HL-60/S4 (cell line): ENCODE data around the gene DECR2.
"Not testable (repeated sequence)": the region's sequence is repeated elsewhere in the genome, so short reads cannot be mapped to it uniquely, and the experiment has no call there.

Experiments
- in situ Hi-C: fragments of 300-500 bp; cut with MboI; formaldehyde crosslinking; loops from 2 replicates; pipeline ENCODE4 v1.14.3; 2022; ENCODE audit warnings: low sequenced_read_pairs

Gene DECR2

DNA sequence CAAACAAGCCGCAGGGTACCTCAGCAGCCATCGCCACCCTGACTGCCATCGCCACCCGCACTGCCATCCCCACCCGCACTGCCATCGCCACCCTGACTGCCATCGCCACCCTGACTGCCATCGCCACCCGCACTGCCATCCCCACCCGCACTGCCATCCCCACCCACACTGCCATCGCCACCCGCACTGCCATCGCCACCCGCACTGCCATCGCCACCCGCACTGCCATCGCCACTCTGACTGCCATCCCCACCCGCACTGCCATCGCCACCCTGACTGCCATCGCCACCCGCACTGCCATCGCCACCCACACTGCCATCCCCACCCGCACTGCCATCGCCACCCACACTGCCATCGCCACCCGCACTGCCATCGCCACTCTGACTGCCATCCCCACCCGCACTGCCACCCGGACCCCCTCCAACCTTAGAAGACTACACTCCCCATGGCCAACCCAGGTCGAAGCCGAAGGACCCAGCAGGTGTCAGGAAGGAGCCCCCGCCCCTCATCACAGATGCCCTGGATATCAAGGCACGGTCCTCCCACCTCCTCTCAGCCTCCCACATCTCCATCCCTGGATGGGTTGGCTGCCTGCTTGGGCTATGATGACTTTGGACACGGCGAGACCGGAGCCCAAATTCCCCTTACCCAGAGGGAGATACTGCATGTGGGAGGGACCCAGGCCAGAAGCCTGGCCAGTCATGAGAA is 23.4 kb upstream of the DECR2 start:
- in situ Hi-C loops: not testable (repeated sequence)

DNA sequence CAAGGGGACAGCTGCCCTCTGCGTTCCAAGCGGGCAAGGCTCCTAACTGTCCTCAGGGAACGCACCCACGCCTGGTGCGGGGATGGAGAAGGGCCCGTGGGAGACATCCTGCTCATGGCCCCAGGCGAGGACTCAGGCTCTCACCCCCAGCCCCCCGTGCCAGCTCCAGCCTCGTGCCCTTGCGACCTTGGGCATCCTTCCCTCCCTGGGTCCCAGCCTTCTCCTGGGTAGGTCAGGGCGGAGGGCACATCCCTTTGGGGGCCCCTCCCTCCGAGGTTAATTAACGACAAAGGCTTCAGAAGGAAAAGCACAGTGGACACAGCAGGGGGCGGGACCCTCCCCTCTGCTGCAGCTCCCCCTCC is 22.9 kb upstream of the DECR2 start:
- in situ Hi-C loops: no loop called here

DNA sequence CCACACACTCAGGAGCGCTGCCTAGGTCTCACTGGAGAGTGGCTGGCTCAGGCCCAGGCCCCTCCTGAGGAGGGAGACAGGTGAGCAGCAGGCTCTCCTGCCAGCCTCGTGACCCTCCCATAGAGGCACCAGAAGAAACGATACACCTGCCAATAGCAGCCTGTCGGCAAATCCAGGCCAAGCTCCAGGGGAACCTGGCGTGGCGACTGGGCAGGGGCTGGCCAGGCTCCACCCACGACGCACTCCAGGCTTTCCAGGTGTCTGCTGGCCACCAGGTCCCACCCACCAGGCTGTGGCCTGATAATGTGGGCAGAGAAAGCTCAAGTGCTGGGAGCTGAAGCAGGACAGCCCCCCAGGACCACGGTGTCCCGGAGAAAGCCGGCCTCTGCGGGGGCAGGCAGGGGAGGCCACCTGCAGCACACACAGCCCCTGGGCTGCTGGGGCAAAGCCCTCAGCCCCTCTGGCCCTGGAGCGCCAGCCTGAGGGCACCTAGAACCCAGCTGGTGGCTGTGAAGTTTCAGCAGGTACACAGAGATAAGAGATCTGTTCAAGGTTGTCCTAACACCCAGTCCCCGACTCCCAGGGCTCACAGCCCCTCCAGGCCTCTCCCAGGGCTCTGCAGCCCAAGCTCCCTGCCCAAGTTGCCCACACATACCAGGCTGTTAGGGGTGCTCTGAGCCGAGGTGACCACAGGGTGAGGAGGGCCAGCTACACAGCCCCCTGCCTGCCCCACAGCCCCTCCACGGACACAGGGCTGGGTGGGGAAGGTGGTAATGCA is 22.3 kb upstream of the DECR2 start:
- in situ Hi-C loops: no loop called here

DNA sequence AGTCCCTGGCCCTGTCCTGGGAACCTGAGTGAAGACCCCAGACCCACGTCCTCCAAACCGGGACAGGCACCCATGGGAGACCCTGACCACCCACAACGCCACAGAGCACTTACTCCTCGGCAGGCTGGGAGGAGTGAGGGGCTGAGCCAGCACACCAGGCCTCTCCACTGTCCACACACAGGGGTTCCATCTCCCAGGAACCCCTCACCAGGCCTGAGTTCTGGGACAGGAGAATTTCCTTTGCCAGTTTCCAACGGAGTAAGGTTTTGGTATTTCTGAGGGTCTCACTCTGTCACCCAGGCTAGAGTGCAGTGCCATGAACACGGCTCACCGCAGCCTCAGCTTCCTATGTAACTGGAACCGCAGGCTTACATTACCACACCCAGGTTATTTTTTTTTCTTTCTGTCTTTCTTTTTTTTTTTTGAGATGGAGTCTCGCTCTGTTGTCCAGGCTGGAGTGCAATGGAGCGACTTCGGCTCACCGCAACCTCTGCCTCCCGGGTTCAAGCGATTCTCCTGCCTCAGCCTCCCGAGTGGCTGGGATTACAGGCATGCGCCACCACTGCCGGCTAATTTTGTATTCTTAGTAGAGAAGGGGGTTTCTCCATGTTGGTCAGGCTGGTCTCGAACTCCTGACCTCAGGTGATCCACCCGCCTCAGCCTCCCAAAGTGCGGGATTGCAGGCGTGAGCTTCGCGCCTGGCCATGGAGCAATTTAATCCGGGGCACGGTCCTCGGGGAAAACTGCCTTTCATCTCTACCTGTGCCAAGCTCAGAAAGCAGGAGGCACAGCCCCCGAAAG is 21.5 kb upstream of the DECR2 start:
- in situ Hi-C loops: no loop called here

DNA sequence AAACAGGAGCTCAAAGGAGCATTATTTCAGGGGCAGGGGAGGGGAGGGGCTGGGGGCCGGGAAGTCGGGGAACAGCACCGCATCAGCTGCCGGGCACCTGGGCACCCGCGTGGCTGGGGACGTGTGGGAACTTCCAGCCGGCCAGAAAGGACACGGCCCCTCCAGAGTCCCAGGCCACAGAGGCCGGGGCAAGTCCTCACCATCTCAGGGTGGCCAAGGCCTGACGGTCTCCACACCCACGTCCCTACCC is 21.0 kb upstream of the DECR2 start:
- in situ Hi-C loops: no loop called here

DNA sequence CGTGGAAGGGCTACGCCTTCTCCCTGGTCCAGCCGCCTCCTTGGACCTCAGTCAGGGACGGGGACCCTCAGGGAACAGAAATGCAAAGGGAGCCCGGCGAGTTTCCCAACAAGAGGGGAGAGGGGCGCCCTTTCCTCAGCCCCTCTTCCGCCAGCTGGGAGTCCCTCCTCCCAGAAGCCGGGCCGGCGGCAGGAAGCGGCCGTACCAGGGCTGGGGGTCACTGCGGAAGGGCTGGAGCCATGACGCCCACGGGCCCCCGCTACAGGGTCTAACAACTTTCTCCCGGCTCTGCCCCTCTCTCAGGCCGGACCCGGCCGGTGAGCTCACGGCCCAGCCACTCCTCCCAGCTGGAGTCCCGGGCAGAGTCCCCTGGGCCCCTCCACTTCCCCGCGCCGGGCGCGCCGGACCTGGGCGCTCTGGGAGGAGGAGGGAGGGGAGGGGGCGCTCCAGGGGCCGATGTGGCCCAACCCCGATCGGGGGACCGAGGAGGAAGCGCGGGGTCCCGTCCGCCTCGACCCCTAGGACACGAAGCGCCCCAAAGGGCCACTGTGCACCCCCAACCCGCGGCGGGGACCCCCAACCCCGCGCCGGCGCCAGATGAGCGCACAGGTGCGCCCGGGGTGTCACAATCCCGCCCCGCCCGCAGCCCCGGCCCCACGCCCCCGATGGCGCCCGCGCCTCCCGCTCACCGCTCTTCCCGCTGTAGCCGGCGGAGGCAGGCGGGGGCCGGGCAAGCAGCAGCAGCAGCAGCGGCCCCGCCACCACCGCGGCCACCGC is 20.5 kb upstream of the DECR2 start:
- in situ Hi-C loops: no loop called here

DNA sequence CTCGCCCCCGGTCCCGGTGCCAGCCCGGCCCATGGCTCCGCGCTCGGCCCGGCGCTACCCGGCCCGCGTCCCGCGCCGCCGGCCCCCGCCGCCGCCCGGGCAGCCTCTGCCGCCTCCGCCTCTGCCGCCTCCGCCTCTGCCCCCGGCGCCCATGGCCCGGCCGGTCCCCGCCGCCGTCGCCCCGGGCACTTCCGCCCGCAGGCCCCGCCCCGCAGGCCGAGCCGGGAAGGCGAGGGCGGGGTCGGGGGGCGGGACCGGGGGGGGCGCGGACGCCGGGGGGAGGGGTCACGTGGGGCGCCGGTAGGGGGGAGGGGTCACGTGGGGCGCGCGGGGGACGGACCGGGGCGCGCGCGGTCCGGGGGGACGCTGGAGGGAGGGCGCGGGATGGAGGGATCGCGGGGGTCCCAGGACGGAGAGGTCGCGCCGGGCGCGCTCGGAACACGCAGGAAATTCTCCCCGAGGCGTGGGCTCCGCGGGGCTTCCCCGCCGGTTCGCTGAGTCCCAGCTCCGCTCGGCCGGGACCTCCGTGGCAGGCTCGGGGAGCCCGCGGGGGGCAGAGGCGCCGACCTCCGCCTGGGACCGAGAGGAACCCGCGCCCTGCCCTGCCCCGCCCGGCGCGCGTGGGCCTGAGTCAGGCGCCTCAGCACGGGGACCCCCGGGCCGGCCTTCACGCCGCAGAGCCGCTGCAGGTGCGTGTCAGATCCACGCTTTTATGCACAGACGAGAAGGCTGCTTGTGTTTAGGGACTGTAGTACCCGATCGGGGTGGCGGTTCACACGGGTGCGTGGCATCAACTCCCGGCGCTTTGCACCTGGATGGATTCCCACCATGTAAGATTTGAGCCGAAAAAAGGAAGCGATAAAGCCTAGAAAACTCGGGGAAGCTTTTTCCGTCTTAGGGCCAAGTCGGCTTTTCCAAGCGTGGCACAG is 19.6 kb upstream of the DECR2 start, which contains the start of gene PGAP6:
PGAP6 (minus strand) TSS at position 190 of the 929 bp plus-strand sequence; CDS start at position 33, 157 bp downstream.
- in situ Hi-C loops: no loop called here

DNA sequence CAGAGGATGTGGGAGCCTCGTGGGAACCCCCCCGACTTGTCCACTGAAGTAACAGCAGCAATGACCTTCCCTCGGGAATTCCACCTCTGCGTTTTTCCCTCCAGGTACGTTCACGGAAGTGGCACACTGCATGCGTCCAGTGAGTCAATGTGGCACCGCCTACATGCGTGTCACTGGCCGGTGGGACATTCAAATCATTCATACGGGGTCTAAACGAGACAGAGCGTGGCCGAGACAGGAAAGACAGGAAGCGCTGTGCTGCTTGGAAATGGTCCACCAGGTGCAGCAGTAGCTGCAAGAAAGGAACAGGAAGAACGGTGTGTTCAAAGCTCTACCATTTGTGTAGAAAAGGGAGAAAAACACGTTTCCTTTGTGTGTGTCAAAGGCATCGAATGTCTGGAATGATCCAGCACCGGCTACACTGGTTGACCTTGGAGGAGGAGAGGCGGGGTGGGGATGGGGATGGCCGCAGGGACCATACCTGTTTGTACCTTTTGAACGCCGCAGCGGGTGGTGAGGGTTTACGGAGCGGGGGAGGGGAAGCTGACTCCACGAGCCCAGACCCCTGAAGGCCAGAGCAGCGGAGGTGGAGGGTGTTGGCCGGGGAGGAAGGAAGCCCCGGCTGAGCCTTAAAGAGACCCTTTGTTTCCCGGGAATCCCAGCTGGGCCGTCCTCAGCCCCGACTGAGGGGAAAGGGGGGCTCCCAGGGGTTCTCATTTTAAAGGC is 18.2 kb upstream of the DECR2 start:
- in situ Hi-C loops: no loop called here

DNA sequence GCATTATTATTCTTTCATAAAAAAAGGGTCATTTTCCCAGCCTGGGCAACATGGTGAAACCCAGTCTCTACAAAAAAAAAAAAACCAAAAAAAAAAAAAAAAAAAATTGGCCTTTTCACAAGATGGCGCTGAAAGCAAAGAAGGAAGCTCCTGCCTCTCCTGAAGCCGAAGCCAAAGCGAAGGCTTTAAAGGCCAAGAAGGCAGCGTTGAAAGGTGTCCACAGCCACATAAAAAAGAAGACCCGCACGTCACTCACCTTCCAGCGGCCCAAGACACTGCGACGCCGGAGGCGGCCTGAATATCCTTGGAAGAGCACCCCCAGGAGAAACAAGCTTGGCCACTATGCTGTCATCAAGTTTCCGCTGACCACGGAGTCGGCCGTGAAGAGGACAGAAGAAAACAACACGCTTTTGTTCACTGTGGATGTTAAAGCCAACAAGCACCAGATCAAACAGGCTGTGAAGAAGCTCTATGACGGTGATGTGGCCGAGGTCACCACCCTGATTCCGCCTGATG is 15.0 kb upstream of the DECR2 start:
- in situ Hi-C loops: no loop called here

DNA sequence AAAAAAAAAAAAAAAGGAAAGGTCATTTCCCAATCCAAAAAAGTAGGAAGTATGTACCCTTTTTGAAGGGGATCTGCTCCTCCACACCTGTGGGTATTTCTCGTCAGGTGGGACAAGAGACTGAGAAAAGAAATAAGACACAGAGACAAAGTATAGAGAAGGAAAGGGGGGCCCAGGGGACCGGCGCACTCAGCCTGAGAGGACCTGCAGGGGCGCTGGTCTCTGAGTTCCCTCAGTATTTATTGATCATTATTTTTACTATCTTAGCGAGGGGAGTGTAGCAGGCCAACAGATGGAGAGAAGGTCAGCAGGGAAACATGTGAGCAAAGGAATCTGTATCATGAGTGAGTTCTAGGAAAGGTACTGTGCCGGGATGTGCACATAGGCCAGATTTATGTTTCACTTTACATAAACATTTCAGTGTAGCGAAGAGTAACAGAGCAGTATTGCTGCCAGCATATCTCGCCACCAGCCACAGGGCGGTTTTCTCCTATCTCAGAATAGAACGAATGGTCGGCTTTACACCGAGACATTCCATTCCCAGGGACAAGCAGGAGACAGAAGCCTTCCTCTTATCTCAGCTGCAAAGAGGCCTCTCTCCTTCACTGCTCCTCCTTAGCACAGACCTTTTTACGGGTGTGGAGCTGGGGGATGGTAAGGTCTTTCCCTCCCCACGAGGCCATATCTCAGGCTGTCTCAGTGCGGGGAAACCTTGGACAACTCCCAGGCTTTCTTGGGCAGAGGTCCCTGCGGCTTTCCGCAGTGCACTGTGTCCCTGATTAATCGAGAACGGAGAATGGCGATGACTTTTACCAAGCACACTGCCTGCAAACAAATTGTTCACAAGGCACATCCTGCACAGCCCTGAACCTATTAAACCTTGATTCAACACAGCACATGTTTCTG is 13.7 kb upstream of the DECR2 start:
- in situ Hi-C loops: not testable (repeated sequence)

DNA sequence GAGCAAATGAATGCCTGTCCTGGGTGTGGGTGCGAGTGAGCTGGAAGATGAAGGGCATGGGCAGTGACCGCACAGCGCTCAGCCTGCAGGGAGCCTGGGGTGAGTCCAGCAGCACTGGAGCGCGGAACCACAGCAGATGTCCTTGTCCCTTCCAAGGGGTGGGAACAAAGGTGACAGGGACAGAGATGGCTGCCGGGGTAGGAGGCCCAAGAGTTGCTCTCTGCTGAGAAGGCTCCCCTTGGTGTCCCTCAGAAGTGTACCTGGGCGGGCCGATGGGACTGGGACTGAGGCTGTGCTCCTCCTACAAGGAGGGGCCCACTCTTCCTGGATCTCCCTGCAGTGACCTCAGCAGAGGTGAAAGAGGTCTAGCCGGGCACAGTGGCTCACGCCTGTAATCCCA is 12.3 kb upstream of the DECR2 start:
- in situ Hi-C loops: no loop called here

DNA sequence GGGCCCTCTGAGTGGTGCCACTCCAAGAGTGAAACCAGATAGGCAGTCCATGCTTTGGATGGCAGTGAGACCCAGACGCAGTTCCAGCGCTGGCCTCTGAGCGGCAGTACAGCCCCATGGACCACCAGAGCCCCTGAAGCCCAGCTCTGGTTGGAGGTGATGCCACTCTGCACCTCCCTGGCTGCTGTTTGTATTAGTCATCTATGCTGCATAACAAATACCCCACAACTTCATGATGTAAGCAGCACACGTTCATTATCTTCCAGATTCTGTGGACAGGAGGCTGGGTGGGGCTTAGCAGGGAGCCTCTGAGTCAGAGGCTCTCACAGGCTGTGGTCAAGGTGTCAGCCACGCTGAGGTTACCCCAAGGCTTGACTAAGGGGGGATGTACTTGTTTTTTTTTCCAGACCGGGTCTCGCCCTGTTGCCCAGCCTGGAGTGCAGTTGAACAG is 9.8 kb upstream of the DECR2 start:
- in situ Hi-C loops: loop anchor here (10.0 kb wide), 1 partner anchor 273 kb away; the partner anchor contains the start of gene RHOT2

DNA sequence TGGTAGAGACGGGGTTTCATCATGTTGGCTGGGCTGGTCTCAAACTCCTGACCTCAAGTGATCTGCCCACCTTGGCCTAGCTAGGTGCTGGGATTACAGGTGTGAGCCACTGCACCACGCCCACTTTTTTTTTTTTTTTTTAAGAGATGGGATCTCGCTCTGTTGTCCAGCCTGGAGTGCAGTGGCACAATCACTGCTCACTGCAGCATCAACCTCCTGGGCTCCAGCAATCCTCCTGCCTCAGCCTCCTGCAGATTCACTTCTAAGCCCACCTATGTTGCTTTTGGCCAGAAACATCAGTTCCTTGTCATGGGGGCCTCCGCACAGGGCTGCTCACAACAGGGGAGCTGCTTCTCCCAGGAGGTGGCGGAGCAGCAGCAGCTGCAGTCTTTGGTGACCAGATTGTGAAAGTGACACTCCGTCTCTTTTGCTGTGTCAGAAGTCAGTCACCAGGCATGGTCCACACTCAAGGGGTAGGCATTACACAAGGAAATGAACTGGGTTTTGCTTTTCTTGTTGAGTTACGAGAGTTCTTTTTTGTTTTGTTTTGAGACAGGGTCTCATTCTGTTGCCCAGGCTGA is 9.1 kb upstream of the DECR2 start:
- in situ Hi-C loops: loop anchor here (10.0 kb wide), 1 partner anchor 272 kb away; the partner anchor contains the start of gene RHOT2

DNA sequence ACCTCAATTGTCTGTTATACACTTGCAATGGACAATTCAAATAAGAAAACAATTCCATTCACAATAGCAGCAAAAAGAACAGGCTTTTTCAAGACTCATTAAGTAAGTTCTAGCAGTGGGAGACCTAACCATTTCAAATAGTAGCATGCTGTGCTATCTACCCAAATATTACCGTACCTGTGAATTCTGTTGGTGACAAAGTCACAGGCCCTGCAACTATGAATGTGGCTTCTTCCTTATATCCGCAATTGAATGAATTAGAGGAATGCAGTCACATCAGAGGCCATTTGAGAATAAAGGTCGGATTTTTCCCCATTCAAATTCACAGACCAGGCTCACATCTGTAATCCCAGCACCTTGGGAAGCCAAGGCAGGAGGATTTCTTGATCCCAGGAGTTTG is 5.5 kb upstream of the DECR2 start:
- in situ Hi-C loops: loop anchor here (10.0 kb wide), 1 partner anchor 269 kb away; the partner anchor contains the start of gene RHOT2

DNA sequence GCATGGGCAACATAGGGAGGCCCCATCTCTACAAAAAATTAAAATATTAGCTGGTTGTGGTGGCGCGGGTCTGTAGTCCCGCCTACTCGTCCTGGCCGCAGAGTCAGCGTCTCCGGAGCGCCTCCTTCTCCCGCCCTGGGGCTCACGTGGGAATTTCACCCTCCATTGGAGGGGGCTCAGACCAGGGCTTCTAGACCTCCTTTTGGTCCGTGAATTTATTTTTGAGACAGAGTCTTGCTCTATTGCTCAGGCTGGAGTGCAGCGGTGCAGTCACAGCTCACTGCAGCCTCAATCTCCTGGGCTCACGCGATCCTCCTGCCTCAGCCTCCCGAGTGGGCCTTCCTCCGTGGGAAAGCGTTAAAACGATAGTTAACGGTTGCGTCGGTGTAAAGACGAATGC is 5.1 kb upstream of the DECR2 start:
- in situ Hi-C loops: loop anchor here (10.0 kb wide), 1 partner anchor 268 kb away; the partner anchor contains the start of gene RHOT2

DNA sequence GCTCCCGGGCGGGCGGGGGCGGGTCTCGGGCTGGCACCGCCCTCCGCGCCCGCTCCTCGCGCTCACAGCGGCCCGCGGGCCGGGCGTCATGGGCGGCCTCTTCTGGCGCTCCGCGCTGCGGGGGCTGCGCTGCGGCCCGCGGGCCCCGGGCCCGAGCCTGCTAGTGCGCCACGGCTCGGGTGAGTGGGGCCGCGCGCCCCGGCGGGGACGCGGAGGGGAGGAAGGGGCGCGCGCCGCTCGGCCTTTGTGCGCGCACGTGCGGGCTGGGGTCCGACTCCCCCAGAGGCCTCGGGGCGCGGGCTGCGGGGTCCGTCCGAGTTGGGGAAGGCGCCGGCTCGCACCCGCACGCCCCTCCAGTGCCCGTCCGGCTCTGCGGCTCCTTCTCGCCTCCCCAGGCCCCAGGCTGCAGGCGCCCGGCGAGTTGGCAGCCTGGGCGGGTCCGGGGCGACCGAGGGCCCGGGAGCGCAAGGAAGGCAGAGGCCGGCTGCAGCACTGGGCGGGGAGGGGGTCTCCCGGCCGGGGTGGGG is 4.5 kb upstream of the DECR2 start, which contains the start of gene NME4:
NME4 (plus strand) TSS at position 65 of the 527 bp plus-strand sequence; CDS start at position 89, 24 bp downstream.
- in situ Hi-C loops: loop anchor here (10.0 kb wide), 1 partner anchor 268 kb away; the partner anchor contains the start of gene RHOT2
